Measurements from ENCODE around the gene HDDC3. TPM values are rescaled to one million over a fixed set of nuclear protein-coding genes. Genes with fewer than 3 reads are reported as not detected.

HDDC3 gene
- total and polyA plus RNA-seq, 9 of the 15 experiments (the other 6 are each of a cell fraction or from before 2014, with no cell fraction given) = 14.9 to 55.8 (median 36.9) TPM

- TF ChIP-seq PML (IDR thresholded peaks at IDR 0.05; ENCODE audit: low read length) (peak; percentile 100), ZC3H11A (IDR thresholded peaks at IDR 0.05; ENCODE audit: low read depth, low read length) (no peak), PHF8 (IDR thresholded peaks at IDR 0.05; ENCODE audit: borderline replicate concordance, low read length) (no peak), RBM17 (IDR thresholded peaks at IDR 0.05; ENCODE audit: borderline replicate concordance, low read depth, low read length) (no peak), ZNF318 (IDR thresholded peaks at IDR 0.05; ENCODE audit: borderline replicate concordance in 1 of 2, low read depth in 1 of 2) (peak in 1 of 2 experiments; percentile 68; a peak in 2 of 4 replicates), WHSC1 (IDR thresholded peaks at IDR 0.05; ENCODE audit: low read length) (no peak), GABPB1 (CRISPR knock-in tag; IDR thresholded peaks at IDR 0.05) (no peak)
- TF ChIP-seq, protein P1, sequence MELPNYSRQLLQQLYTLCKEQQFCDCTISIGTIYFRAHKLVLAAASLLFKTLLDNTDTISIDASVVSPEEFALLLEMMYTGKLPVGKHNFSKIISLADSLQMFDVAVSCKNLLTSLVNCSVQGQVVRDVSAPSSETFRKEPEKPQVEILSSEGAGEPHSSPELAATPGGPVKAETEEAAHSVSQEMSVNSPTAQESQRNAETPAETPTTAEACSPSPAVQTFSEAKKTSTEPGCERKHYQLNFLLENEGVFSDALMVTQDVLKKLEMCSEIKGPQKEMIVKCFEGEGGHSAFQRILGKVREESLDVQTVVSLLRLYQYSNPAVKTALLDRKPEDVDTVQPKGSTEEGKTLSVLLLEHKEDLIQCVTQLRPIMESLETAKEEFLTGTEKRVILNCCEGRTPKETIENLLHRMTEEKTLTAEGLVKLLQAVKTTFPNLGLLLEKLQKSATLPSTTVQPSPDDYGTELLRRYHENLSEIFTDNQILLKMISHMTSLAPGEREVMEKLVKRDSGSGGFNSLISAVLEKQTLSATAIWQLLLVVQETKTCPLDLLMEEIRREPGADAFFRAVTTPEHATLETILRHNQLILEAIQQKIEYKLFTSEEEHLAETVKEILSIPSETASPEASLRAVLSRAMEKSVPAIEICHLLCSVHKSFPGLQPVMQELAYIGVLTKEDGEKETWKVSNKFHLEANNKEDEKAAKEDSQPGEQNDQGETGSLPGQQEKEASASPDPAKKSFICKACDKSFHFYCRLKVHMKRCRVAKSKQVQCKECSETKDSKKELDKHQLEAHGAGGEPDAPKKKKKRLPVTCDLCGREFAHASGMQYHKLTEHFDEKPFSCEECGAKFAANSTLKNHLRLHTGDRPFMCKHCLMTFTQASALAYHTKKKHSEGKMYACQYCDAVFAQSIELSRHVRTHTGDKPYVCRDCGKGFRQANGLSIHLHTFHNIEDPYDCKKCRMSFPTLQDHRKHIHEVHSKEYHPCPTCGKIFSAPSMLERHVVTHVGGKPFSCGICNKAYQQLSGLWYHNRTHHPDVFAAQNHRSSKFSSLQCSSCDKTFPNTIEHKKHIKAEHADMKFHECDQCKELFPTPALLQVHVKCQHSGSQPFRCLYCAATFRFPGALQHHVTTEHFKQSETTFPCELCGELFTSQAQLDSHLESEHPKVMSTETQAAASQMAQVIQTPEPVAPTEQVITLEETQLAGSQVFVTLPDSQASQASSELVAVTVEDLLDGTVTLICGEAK (IDR thresholded peaks at IDR 0.05) = peak; percentile 42; the same call in 1 of the 2 replicates
- TF ChIP-seq, protein P1 (CRISPR knock-in tag; IDR thresholded peaks at IDR 0.05) = no peak
Observed at GRCh38 chr15:90901175-90902039, 30.9 kb downstream of the HDDC3 start (continued).
